Coronary artery (tissue), 2 donors: Measurements from ENCODE around the gene CSTPP1.
"Not testable (repeated sequence)": the region's sequence is repeated elsewhere in the genome, so short reads cannot be mapped to it uniquely, and the experiment has no call there.

ENCODE experiments used
- DNase-seq: peaks from one replicate; pipeline ENCODE4 v3.0.0-alpha.2; 2017; ENCODE audit warnings: low spot score
- H3K27ac ChIP-seq, 2 donors: fragments of 200-600 bp; sonication (generic); one replicate each; pipeline ENCODE4 v1.5.1; 2016 to 2019
- H3K4me3 ChIP-seq: fragments of 200-600 bp; sonication (generic); 2 replicates; pipeline ENCODE4 v1.5.1; 2016; ENCODE audit warnings: mild to moderate bottlenecking, moderate library complexity
- TF ChIP-seq, protein P1 (sequence below): fragments of 200-600 bp; sonication (generic); IDR thresholded peaks from one replicate; pipeline ENCODE4 v1.5.1; 2019; ENCODE audit warnings: antibody characterized with exemption

The CSTPP1 gene

GRCh38 chr11:47070769-47071168, 134.2 kb downstream of the CSTPP1 start:
- DNase-seq = no peak
- no peak overlapping the region for H3K27ac ChIP-seq
- TF ChIP-seq, protein P1, sequence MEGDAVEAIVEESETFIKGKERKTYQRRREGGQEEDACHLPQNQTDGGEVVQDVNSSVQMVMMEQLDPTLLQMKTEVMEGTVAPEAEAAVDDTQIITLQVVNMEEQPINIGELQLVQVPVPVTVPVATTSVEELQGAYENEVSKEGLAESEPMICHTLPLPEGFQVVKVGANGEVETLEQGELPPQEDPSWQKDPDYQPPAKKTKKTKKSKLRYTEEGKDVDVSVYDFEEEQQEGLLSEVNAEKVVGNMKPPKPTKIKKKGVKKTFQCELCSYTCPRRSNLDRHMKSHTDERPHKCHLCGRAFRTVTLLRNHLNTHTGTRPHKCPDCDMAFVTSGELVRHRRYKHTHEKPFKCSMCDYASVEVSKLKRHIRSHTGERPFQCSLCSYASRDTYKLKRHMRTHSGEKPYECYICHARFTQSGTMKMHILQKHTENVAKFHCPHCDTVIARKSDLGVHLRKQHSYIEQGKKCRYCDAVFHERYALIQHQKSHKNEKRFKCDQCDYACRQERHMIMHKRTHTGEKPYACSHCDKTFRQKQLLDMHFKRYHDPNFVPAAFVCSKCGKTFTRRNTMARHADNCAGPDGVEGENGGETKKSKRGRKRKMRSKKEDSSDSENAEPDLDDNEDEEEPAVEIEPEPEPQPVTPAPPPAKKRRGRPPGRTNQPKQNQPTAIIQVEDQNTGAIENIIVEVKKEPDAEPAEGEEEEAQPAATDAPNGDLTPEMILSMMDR = no peak

GRCh38 chr11:47071341-47071740, 134.8 kb downstream of the CSTPP1 start:
- Histone ChIP-seq H3K27ac (no peak overlapping the region), H3K4me3 (no peak overlapping the region)
- no peak for DNase-seq
- TF ChIP-seq, protein P1 = no peak

More at GRCh38 chr11:47070769-47071168, 134.2 kb downstream of the CSTPP1 start:
- H3K4me3 ChIP-seq = no peak overlapping the region

DNA sequence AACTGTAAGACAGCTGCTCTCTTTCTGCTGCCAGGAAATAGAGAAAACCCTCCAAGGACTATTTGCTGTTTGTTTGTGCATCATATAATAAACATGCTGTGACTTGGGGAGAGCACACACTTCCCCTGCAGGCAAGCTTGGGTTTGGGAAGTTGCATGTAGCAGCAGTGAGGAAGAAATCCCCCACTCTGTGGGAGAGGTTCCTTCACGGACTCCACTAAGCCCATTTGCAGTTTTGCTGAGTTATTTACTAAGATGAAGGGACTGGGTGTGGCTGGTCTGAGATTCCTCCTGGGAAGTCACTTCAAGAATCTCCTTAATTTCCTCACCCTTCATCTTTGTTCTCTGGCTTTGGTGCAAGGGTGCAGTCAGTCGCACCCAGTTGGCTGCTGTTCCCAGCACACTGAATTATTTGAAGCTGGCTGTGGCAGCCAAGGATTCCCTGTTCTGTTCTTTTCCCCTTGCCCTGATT, 135.3 kb downstream of the CSTPP1 start:
- no peak for DNase-seq
- TF ChIP-seq, protein P1 = no peak
- Histone ChIP-seq H3K4me3 (no peak overlapping the region), H3K27ac (no peak overlapping the region)

- TF ChIP-seq, protein P1 = no peak
- Histone ChIP-seq H3K27ac (no peak overlapping the region), H3K4me3 (no peak overlapping the region)
- DNase-seq = no peak
Measured at GRCh38 chr11:47078751-47079521, 142.4 kb downstream of the CSTPP1 start.

DNA sequence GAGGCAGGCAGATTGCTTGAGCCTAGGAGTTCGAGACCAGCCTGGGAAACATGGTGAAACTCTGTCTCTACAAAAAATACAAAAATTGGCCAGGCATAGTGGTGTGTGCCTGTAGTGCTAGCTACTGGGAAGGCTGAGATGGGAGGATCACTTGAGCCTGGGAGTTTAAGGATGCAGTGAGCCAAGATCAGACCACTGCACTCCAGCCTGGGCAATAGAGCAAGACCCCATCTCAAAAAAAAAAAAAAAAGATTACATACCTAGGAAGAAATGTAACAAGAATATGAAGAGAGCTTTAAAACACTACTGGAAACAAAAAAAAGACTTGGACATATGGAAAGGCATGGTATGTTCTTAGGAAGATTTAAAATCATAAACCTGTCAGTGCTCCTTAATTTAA, 144.2 kb downstream of the CSTPP1 start:
- not testable (repeated sequence) for H3K4me3 ChIP-seq, H3K27ac ChIP-seq, DNase-seq

DNA sequence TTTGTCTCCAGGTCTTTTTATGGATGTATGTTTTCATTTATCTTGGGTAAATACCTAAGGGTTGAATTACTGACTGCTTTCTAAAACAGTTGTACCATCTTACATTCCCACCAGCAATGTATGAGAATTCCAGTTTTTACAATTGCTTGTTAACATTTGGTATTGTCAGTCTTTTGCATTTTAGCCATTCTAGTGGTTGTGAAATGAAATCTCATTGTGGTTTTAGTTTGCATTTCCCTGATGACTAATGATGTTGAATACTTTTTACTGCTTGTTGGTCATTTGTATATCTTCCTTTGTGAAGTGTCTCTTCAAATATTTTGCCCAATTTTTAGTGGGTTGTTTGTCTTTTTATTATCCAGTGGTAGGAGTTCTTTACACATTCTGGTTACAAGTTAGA, 147.4 kb downstream of the CSTPP1 start:
- Histone ChIP-seq H3K4me3 (no peak overlapping the region), H3K27ac (no peak overlapping the region)
- TF ChIP-seq, protein P1 = no peak
- no peak for DNase-seq

DNA sequence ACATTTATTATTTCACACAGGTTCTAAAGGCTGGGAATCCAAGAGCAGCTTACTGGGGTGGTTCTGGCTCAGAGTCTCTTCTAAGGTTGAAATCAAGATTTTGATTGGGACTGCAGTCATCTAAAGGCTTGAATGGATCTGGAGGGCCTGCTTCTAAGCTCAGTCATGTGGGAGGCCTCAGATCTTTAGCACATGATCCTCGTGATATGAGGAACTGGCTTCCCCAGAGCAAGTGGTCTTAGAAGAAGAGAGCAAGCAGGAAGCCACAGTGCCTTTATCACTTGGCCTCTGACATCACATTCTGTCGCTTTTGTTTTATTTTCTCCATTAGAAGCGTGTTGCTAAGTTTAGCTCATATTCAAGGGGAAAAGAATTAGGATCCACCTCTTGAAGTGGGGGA, 151.2 kb downstream of the CSTPP1 start:
- Histone ChIP-seq H3K4me3 (no peak overlapping the region), H3K27ac (no peak overlapping the region)
- TF ChIP-seq, protein P1 = no peak
- DNase-seq = no peak
